Thyroid gland (tissue), 4 donors: ENCODE data around the gene VAT1L.

ENCODE experiments used
- CTCF ChIP-seq, 6 experiments: fragments of 200-600 bp in 3 of 6; fragments of 450-650 bp in 3 of 6; sonication (generic) in 3 of 6; IDR thresholded peaks; one replicate each; pipeline ENCODE4 v1.5.1; 2016 to 2019; ENCODE audit warnings: antibody characterized with exemption in 6 of 6, mild to moderate bottlenecking in 2 of 6, inconsistent platforms in 1 of 6, moderate library complexity in 1 of 6
- POLR2A ChIP-seq, 2 donors: fragments of 450-650 bp; IDR thresholded peaks; one replicate each; pipeline ENCODE4 v1.6.1; 2017; ENCODE audit warnings: antibody characterized with exemption in 2 of 2, mild to moderate bottlenecking in 2 of 2, moderate library complexity in 1 of 2

GRCh38 chr16:77836801-77837200, 48.4 kb downstream of the VAT1L start:
- TF ChIP-seq CTCF (IDR thresholded peaks at IDR 0.05) (no peak), POLR2A (IDR thresholded peaks at IDR 0.05) (no peak)
